HCT116 (cell line): ENCODE measurements around the gene ITPR2.

Experiments
- CTCF ChIP-seq, 3 experiments: fragments of 200-600 bp in 1 of 3; sonication (generic) in 1 of 3; IDR thresholded peaks in 2 of 3; conservative IDR thresholded peaks in 1 of 3; 2 replicates each; pipeline ENCODE4 v1.5.1; 2012 to 2017; ENCODE audit warnings: low read depth in 2 of 3, low read length in 2 of 3, antibody characterized with exemption in 1 of 3, borderline replicate concordance in 1 of 3, control low read depth in 1 of 3, mild to moderate bottlenecking in 1 of 3, mixed read lengths in 1 of 3, mixed run types in 1 of 3, moderate library complexity in 1 of 3; ENCODE audit not compliant: insufficient read depth in 1 of 3
- YY1 ChIP-seq: IDR thresholded peaks from 2 replicates; pipeline ENCODE4 v1.6.1; 2011; ENCODE audit warnings: low read length, low read depth, moderate library complexity, mild to moderate bottlenecking; ENCODE audit not compliant: insufficient replicate concordance; ENCODE audit errors: extremely low read depth

DNA sequence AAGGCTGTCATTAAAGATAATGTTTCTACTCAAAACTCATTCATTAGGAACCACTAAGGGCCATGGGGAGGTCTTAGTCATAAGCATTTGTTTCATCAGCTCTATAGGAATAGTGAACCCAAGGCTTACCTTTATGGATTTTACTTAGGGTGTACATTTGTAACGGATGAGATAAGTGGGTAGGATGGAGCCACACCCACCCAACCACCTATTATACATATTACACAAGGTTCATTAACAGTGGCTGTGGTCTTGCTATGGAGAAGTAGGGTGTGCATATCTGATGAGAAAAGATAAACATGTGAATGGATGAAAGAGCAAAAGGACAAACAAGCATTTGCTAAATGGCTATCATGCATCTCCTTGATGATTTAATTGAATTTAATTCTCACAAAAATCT is 39.6 kb upstream of the ITPR2 start:
- TF ChIP-seq CTCF (IDR thresholded peaks at IDR 0.05 in 2 of 3, conservative IDR thresholded peaks at IDR 0.05 in 1 of 3; ENCODE audit: borderline replicate concordance in 1 of 3, insufficient read depth in 1 of 3, low read depth in 2 of 3, low read length in 2 of 3) (no peak), YY1 (no peak)
